AG04450 (cell line): ENCODE measurements around the gene POLR2L. TPM values are rescaled to one million over a fixed set of nuclear protein-coding genes. Genes with fewer than 3 reads are reported as not detected.

Experiments used
- CTCF ChIA-PET: fragments of 300-600, 350-600 bp; formaldehyde crosslinking; extraction: SDS; loops from one replicate; lab custom pipeline; 2022; ENCODE audit warnings: antibody characterized with exemption, inconsistent platforms; lab: Charles Lee
- POLR2A ChIA-PET: fragments of 350-600 bp; formaldehyde crosslinking; extraction: SDS; loops from one replicate; lab custom pipeline; 2021; ENCODE audit warnings: antibody characterized with exemption, inconsistent platforms; lab: Yijun Ruan, JAX
- DNase-seq: peaks from one replicate; pipeline ENCODE4 v3.0.0-alpha.2; 2011; ENCODE audit warnings: low read depth, low spot score
- H3K27ac ChIP-seq: one replicate; pipeline ENCODE4 v1.5.1; 2012; ENCODE audit warnings: low read depth, low read length, control low read depth
- H3K27me3 ChIP-seq: one replicate; pipeline ENCODE4 v1.6.0; 2012; ENCODE audit warnings: low read length; ENCODE audit not compliant: control insufficient read depth, insufficient read depth
- H3K4me3 ChIP-seq: 2 replicates; pipeline ENCODE4 v1.5.1; 2011; ENCODE audit warnings: mild to moderate bottlenecking, low read depth, low read length, control low read depth
- H3K9me3 ChIP-seq: 2 replicates; pipeline ENCODE4 v1.5.1; 2012; ENCODE audit warnings: low read length; ENCODE audit not compliant: control insufficient read depth, insufficient read depth
- polyA plus RNA-seq: library from polyadenylated mRNA; depleted of rRNA; stranded (reverse); fragments of >200 nt; gene quantifications from 2 replicates; pipeline ENCODE4 v1.2.3, GENCODE V29; 2011
- TF ChIP-seq, protein P1 (sequence below): IDR thresholded peaks from 2 replicates; pipeline ENCODE4 v1.5.1; 2011; ENCODE audit warnings: low read depth, low read length, control low read depth, inconsistent platforms

The POLR2L gene
- polyA plus RNA-seq, 1 experiment = 211 TPM

DNA sequence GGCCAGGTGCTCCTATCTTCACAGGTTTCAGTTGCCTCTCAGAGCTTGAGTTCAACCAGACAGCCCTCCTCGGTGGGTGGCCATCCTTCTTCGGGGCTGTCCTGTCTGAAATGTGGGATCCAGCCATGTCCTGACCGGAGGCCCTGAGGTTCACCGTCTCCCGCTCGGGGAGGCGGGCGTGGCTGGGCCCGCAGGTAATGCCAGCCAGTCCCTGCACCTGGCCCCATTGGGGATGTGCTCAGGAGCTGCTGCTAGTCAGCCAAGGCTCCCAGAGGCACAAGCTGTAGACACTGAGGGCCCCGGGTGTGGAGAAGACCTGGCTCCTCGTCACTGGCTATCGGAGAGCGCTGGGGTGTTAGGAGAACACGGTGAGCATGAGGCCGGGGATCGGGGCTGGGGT, 32.9 kb upstream of the POLR2L start:
- CTCF ChIA-PET = interaction anchor here (0.5 kb wide), 1 partner anchor 18 kb away, joined by 6 read pairs; no protein-coding TSS in a partner anchor

DNA sequence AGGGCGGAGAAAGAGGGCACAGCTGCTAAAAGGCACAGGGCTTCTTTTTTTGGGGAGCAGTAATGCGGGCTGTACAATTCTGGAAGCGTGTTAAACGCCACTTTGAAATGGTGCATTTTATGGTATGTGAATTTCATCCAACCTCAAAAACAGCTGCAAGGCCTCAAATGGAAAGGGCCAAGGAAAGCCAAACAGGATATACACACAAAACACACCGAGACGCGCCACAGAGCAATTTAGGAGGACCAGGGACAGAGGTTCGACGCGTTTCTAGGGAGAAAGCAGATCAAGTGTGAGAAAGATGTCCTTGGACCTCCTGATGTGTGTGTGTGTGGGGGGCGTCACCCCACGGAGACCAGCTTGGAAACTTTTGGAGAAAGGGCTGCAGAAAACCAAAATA, 31.4 kb upstream of the POLR2L start:
- H3K27me3 ChIP-seq = no peaks in the 10 kb centered on the region
- TF ChIP-seq, protein P1, sequence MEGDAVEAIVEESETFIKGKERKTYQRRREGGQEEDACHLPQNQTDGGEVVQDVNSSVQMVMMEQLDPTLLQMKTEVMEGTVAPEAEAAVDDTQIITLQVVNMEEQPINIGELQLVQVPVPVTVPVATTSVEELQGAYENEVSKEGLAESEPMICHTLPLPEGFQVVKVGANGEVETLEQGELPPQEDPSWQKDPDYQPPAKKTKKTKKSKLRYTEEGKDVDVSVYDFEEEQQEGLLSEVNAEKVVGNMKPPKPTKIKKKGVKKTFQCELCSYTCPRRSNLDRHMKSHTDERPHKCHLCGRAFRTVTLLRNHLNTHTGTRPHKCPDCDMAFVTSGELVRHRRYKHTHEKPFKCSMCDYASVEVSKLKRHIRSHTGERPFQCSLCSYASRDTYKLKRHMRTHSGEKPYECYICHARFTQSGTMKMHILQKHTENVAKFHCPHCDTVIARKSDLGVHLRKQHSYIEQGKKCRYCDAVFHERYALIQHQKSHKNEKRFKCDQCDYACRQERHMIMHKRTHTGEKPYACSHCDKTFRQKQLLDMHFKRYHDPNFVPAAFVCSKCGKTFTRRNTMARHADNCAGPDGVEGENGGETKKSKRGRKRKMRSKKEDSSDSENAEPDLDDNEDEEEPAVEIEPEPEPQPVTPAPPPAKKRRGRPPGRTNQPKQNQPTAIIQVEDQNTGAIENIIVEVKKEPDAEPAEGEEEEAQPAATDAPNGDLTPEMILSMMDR = no peak
- POLR2A ChIA-PET = interaction anchor here (2.2 kb wide), 1 partner anchor 14 kb away, joined by 5 read pairs; no protein-coding TSS in a partner anchor
- CTCF ChIA-PET = no interaction called here
- H3K27ac ChIP-seq = no peak overlapping the region
- no peak for DNase-seq
- no peak overlapping the region for H3K4me3 ChIP-seq
- no peaks in the 10 kb centered on the region; the same call in 1 of the 2 replicates for H3K9me3 ChIP-seq

More for the DNA sequence above, 32.9 kb upstream of the POLR2L start:
- no peaks in the 10 kb centered on the region; the same call in 1 of the 2 replicates for H3K9me3 ChIP-seq
- TF ChIP-seq, protein P1 = no peak
- DNase-seq = no peak
- no peak overlapping the region for H3K4me3 ChIP-seq
- POLR2A ChIA-PET = interaction anchor here (1.2 kb wide), 2 partner anchors 9 to 18 kb away, joined by 3 to 6 read pairs; no protein-coding TSS in a partner anchor
- no peaks in the 10 kb centered on the region for H3K27me3 ChIP-seq
- no peak overlapping the region for H3K27ac ChIP-seq

DNA sequence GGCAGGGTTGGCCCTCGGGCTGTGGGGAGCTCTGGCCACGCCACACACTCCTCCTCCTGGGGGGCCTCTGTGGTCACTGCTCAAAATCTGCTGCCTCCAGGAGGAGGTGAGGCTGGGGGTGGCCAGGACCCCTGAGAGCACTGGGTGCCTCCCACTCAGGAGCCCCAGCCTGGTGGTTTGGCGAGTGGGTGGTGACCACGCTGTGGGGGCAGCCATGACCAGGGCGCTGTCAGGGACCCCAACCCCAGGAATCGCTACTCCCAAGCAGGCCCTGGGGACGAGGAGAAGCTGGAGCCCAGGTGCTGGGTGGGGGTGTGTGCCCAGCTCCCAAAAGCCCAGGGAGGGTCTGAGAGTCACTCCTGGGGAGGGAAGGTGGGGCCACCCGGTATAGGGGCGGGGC, 30.5 kb upstream of the POLR2L start:
- ChIA-PET CTCF (no interaction called here), POLR2A (interaction anchor here (0.7 to 2.2 kb wide), 2 partner anchors 13 to 63 kb away, joined by 3 to 5 read pairs; partner anchors contain the start of gene RPLP2)

DNA sequence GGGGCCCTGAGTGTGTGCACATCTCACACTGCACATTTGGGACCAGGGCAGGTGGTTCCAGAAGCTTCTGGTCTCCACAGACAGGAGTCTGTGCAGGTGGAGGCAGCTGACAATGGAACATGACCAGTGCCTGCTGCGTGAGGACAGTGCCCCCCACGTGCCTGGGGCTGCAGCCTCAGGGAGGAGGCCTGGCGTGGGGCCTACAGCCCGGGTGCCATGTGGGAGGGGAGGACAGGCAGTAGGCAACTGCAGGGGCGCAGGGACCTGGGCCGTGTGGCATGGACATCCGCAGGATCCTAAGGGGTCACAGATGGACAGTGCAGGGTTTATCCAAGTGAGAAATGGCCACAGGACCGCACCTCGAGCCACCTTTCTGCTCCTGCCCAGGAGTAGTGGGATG, 29.1 kb upstream of the POLR2L start:
- no peaks in the 10 kb centered on the region; the same call in 1 of the 2 replicates for H3K9me3 ChIP-seq
- no peaks in the 10 kb centered on the region for H3K27me3 ChIP-seq
- no peak for DNase-seq
- H3K27ac ChIP-seq = no peak overlapping the region
- ChIA-PET POLR2A (interaction anchor here (0.6 kb wide), 1 partner anchor 56 kb away, joined by 3 read pairs; no protein-coding TSS in a partner anchor), CTCF (no interaction called here)
- TF ChIP-seq, protein P1 = no peak
- H3K4me3 ChIP-seq = no peak overlapping the region

More for the DNA sequence above, 30.5 kb upstream of the POLR2L start:
- H3K27ac ChIP-seq = no peak overlapping the region
- no peaks in the 10 kb centered on the region for H3K27me3 ChIP-seq
- no peaks in the 10 kb centered on the region; the same call in 1 of the 2 replicates for H3K9me3 ChIP-seq
- no peak for DNase-seq
- no peak overlapping the region for H3K4me3 ChIP-seq
- TF ChIP-seq, protein P1 = no peak

DNA sequence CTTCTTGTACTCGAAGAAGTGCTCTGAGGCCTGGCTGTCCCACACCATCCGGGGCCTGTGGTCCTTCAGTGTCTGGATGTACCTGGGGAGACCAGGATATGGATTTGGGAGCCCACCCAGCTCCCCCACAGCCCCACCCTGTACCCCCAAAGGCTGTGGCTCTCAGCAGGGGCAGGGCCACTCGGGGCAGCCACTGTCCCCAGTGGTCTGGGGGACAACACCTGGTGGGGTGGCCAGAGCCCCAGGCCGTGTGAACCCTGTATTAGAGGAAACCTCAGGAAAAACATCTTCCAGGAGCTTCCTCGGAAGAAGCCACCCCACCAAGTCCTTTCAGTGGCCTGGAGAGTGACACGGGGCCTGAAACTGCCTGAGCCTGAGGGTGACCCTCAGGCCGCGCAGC, 28.1 kb upstream of the POLR2L start:
- Histone ChIP-seq H3K27me3 (no peaks in the 10 kb centered on the region), H3K27ac (no peak overlapping the region), H3K4me3 (no peak overlapping the region), H3K9me3 (no peaks in the 10 kb centered on the region; the same call in 1 of the 2 replicates)
- CTCF ChIA-PET = no interaction called here
- POLR2A ChIA-PET = no interaction called here
- no peak for DNase-seq
- TF ChIP-seq, protein P1 = no peak
